ENCODE data around the gene RIT2.

The RIT2 gene

DNA sequence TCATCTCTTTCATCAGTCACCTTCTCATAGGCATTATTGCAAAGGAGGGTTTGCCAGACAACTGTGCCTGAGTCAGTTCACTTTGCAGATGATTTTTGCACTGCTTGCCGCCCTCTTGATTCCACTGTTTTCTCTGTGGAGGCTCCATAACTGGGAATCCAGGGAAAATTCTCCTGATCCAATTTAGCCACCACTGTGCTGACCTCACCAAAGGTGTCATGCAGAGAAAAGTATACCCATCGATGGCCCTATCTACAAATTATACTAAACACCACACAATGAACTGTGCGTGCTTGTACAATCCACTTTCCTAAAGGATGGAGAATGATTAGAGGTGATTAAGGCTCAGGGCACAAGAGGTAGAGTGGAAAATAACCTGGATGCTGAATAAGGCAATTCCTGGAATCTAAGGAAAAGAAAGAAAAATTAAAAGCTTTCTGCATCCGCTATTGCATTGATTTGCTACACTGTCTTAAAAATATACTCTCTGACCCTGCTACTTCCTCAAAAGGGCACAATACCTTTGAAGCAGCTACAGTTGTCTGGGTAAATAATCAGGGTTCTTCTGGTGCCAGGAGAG, 409.4 kb downstream of the RIT2 start:
- Histone ChIP-seq H3K36me3 (no peaks in the 10 kb centered on the region), H3K9me3 (no peaks in the 10 kb centered on the region), H3K27me3 (no peaks in the 10 kb centered on the region), H3K4me3 (ENCODE audit: low read depth, low read length) (peak overlapping the region; percentile 43), H3K4me1 (peaks cover 2% of the 10 kb centered on the region; the same call in 1 of the 2 replicates)
- DNase-seq, result no peak
- TF ChIP-seq, protein P1, sequence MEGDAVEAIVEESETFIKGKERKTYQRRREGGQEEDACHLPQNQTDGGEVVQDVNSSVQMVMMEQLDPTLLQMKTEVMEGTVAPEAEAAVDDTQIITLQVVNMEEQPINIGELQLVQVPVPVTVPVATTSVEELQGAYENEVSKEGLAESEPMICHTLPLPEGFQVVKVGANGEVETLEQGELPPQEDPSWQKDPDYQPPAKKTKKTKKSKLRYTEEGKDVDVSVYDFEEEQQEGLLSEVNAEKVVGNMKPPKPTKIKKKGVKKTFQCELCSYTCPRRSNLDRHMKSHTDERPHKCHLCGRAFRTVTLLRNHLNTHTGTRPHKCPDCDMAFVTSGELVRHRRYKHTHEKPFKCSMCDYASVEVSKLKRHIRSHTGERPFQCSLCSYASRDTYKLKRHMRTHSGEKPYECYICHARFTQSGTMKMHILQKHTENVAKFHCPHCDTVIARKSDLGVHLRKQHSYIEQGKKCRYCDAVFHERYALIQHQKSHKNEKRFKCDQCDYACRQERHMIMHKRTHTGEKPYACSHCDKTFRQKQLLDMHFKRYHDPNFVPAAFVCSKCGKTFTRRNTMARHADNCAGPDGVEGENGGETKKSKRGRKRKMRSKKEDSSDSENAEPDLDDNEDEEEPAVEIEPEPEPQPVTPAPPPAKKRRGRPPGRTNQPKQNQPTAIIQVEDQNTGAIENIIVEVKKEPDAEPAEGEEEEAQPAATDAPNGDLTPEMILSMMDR (IDR thresholded peaks at IDR 0.05; ENCODE audit: low read depth, low read length), result no peak
